Lower leg skin (tissue), 4 donors: ENCODE data around the gene ZNF839. TPM values are rescaled to one million over a fixed set of nuclear protein-coding genes. Genes with fewer than 3 reads are reported as not detected.

Source experiments
- DNase-seq, 2 donors: peaks; one replicate each; pipeline ENCODE4 v3.0.0-alpha.2; 2019; ENCODE audit warnings: low spot score in 2 of 2
- H3K4me3 ChIP-seq: fragments of 200-600 bp; sonication (generic); 2 replicates; pipeline ENCODE4 v1.5.1; 2017; ENCODE audit warnings: mild to moderate bottlenecking, low read depth; ENCODE audit not compliant: poor library complexity, severe bottlenecking
- CTCF ChIP-seq, 3 donors: fragments of 450-650 bp; IDR thresholded peaks; one replicate each; pipeline ENCODE4 v1.5.1; 2016; ENCODE audit warnings: antibody characterized with exemption in 3 of 3, mild to moderate bottlenecking in 3 of 3, moderate library complexity in 2 of 3
- POLR2A ChIP-seq, 2 donors: fragments of 450-650 bp; IDR thresholded peaks; one replicate each; pipeline ENCODE4 v1.6.1; 2016 to 2017; ENCODE audit warnings: antibody characterized with exemption in 2 of 2, mild to moderate bottlenecking in 1 of 2, moderate library complexity in 1 of 2
- WGBS, 2 donors: methylation state at CpG; one replicate each; pipeline ENCODE4 v1.1.5; 2018; 5-methylcytosine and 5-hydroxymethylcytosine counted together
- intact Hi-C: fragments of 100-400 bp; cut with DNase I; formaldehyde crosslinking; loops from one replicate; pipeline ENCODE4 v1.15.0; 2023; ENCODE audit warnings: low total_unique reads
- total RNA-seq, 4 donors: library from RNA; depleted of rRNA; stranded (reverse); fragments of >200 nt; gene quantifications; one replicate each; pipeline ENCODE4 v1.1.0, GENCODE V29; 2016

ZNF839 gene
- total RNA-seq, 4 donors from 2014 or later = 10.7 to 15.2 (median 13.6) TPM

GRCh38 chr14:102371361-102371760 lies 51.8 kb downstream of the ZNF839 start:
- intact Hi-C loops = no loop called here
- no peak overlapping the region for H3K4me3 ChIP-seq
- TF ChIP-seq CTCF (IDR thresholded peaks at IDR 0.05) = no peak
- TF ChIP-seq POLR2A (IDR thresholded peaks at IDR 0.05) = no peak
- WGBS, 2 donors = 84 to 89% methylated on average over 4 of the region's 4 CpGs
- DNase-seq = no peak

GRCh38 chr14:102373110-102373509 lies 53.6 kb downstream of the ZNF839 start:
- H3K4me3 ChIP-seq = no peak overlapping the region
- intact Hi-C loops = no loop called here
- WGBS, 2 donors = 90 to 94% methylated on average over 3 of the region's 3 CpGs
- no peak for DNase-seq
- TF ChIP-seq CTCF (IDR thresholded peaks at IDR 0.05) (no peak), POLR2A (IDR thresholded peaks at IDR 0.05) (no peak)

GRCh38 chr14:102374264-102374663 lies 54.7 kb downstream of the ZNF839 start:
- H3K4me3 ChIP-seq = no peak overlapping the region
- TF ChIP-seq POLR2A (IDR thresholded peaks at IDR 0.05) (no peak), CTCF (IDR thresholded peaks at IDR 0.05) (no peak)
- intact Hi-C loops = no loop called here
- WGBS, 2 donors = 87 to 90% methylated on average over 2 of the region's 2 CpGs
- no peak for DNase-seq

GRCh38 chr14:102375119-102375518 lies 55.6 kb downstream of the ZNF839 start:
- DNase-seq = no peak
- TF ChIP-seq CTCF (IDR thresholded peaks at IDR 0.05) (no peak), POLR2A (IDR thresholded peaks at IDR 0.05) (no peak)
- WGBS, 2 donors = 95 to 96% methylated on average over 5 of the region's 5 CpGs
- intact Hi-C loops = no loop called here
- H3K4me3 ChIP-seq = no peak overlapping the region

GRCh38 chr14:102377696-102378095 lies 58.1 kb downstream of the ZNF839 start:
- intact Hi-C loops = no loop called here
- TF ChIP-seq POLR2A (IDR thresholded peaks at IDR 0.05) (no peak), CTCF (IDR thresholded peaks at IDR 0.05) (no peak)
- no peak overlapping the region for H3K4me3 ChIP-seq
- DNase-seq = no peak

GRCh38 chr14:102378830-102379229 lies 59.3 kb downstream of the ZNF839 start:
- WGBS, 2 donors = 95 to 96% methylated on average over 9 of the region's 9 CpGs
- H3K4me3 ChIP-seq = no peak overlapping the region

More at GRCh38 chr14:102378830-102379229, 59.3 kb downstream of the ZNF839 start:
- DNase-seq = no peak
- TF ChIP-seq POLR2A (IDR thresholded peaks at IDR 0.05) (no peak), CTCF (IDR thresholded peaks at IDR 0.05) (no peak)
- intact Hi-C loops = no loop called here
